ENCODE data around the gene PTPN3. TPM values are rescaled to one million over a fixed set of nuclear protein-coding genes. Genes with fewer than 3 reads are reported as not detected.

The PTPN3 gene
- total RNA-seq, 1 donor from 2014 or later = 14.3 TPM

DNA sequence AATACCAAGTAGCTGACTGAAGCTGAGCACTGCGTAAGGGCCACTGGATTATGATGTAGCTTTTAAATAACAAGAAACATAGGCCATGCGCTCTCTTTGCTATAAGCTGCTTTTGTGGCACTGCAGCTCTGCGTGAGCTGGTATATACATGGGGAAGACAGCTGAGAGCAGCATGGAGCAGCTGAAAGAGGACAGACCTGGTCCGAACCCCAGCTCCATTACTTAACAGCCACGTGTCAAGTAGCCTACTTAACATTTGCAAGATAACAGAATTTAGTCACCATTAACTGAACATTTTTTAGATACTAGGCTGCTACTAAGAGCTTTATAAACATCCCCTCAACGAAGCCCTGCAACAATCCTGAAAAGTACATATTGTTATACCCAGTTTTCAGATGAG is 69.3 kb downstream of the PTPN3 start:
- ATAC-seq = no peak
- no peak for DNase-seq (ENCODE audit: low spot score)

DNA sequence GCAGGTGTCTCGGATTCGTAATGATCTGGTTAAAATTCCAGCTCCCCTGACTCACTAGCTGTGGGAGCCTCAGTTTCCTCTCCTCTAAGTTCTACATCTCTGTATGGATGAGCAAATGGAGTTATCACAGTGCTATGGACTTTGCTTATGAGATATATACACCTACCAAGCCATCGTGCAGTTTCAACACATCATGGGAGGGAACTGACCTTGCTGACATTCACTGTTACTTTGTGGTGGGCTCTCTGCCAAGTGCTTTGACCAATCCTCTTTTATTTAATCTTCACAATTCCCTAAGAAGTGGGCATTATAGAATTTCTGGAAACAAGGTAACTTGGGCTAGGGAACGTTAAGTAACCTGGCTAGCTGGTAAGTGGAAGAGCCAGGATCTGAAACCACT is 70.2 kb downstream of the PTPN3 start:
- ATAC-seq (peak; percentile 79), DNase-seq (ENCODE audit: low spot score) (no peak)

- no peak for DNase-seq (ENCODE audit: low spot score)
- ATAC-seq = no peak
These were observed 71.3 kb downstream of the PTPN3 start for GRCh38 chr9:109426626-109427402.

GRCh38 chr9:109424618-109425017 is 73.5 kb downstream of the PTPN3 start:
- DNase-seq (ENCODE audit: low spot score) (no peak), ATAC-seq (no peak)

DNA sequence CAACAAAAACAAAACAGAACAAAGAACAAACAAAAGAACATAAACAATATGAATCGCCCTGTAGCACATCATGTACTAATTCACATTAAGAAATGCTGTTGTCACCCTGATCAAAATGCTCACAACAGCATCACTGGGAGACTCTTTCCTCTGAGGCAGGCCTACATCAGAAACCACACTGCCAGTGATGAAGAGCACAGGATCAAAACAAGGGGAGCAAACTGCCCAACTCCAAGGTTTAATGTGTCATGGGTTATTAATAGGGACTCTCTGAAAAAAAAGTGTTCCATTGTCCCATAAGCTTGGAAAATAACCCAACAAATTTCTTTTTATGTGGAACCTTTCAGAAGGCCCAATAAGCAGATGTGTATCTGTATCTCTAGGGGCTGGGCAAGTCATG is 74.2 kb downstream of the PTPN3 start:
- DNase-seq (ENCODE audit: low spot score) = no peak
- ATAC-seq = no peak

DNA sequence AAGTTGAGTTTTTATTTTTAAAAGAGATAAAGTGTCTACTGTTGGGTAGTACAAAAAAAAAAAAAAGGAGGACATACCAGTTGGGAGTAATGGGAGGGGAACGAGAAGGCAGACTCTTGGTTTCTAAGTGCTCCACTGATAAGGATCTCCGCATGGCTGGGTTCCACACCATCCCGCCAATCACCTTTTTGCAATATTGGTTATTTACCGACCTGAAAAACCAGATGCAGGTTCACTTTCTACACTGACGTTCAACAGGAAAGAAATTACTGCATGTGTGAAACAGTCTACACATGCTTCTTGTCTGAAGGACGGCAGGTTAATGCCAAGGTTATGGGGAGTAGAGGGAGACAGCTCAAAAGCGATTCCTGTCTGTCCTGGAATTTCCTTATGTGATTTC is 75.5 kb downstream of the PTPN3 start:
- ATAC-seq (no peak), DNase-seq (ENCODE audit: low spot score) (no peak)

GRCh38 chr9:109421026-109421970 is 76.8 kb downstream of the PTPN3 start:
- DNase-seq (ENCODE audit: low spot score) = no peak
- no peak for ATAC-seq

DNA sequence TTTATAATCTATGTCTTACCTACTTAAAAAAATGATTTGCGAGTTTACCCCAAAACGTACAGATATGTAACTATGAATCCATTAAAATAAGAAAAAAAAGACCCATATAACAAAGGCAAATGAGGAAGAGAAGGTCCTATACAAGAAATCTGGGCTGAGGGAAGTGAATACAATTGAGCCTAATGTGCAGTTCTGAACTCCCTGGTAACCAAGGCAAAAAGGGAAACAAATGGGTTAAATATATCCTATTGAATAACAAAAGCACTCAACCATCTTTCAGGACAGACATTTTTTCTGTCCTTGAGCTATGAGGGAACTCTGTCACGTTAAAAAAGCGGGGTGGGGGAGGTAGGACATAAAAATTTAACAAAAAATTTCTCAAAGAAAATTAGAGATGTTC is 78.6 kb downstream of the PTPN3 start:
- no peak for DNase-seq (ENCODE audit: low spot score)
- ATAC-seq = no peak

DNA sequence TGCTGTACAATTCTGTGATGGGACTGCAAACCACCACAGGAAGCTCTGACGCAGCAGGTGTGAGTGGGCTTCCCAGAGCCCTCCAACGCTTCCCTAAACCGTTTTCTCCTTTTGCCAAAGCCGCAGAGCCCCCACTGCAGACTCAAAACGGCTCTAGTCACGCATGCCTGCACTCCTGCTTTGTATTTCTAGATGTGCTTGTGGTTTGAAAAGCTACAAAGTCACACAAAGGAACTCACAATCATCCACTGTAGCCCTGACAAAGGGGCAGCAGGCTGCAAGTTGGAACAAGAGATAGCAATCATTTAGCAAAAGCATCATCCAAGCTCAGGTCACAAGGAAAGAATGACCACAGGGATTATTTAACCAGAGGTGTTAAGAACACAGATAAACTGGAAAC is 79.3 kb downstream of the PTPN3 start:
- no peak for ATAC-seq
- no peak for DNase-seq (ENCODE audit: low spot score)

GRCh38 chr9:109417585-109418544 is 80.2 kb downstream of the PTPN3 start:
- ATAC-seq (peak; percentile 28), DNase-seq (ENCODE audit: low spot score) (no peak)

DNA sequence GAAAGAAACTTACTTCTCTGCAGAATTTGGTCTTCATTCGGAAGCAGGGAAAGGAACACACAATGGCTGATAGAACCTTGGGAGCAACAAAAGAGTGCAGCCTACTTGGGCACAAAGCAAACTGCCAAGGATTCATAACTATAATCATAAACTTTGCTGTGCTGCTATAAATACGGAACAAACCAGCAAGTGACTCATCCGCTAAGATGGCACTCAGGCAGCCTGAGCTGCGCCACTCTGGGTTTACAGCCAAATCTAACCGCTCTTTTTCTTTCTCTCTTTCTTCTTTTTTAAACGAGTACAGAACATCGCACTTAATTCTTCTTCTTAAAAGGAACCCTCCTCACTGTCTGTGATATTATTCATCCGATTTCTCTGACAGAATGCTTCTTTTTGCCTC is 81.1 kb downstream of the PTPN3 start:
- DNase-seq (ENCODE audit: low spot score) = no peak
- no peak for ATAC-seq

DNA sequence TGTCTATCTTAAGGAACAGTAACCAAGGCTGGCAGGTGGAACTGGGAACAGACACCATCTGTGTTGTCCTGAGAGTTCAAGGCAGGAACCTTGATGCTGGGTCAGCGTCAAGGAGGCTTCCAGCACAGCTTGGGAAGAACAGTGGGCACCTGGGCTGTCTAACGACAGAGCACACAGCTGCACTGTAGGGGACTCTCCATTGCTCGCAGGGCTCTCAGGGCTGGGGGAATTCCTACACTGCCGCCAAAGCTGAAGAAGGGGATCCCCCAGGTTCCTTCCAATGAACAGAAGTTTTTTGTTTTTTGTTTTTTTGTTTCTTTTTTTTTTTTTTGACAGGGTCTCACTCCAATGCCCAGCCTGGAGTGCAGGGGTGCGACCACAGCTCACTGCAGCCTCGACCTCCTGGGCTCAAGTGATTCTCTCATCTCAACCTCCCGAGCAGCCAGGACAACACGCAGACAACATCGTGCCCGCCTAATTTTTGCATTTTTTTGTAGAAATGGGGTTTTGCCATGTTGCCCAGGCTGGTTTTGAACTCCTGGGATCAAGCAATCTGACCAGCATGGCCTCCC is 81.9 kb downstream of the PTPN3 start:
- ATAC-seq = no peak
- no peak for DNase-seq (ENCODE audit: low spot score)

DNA sequence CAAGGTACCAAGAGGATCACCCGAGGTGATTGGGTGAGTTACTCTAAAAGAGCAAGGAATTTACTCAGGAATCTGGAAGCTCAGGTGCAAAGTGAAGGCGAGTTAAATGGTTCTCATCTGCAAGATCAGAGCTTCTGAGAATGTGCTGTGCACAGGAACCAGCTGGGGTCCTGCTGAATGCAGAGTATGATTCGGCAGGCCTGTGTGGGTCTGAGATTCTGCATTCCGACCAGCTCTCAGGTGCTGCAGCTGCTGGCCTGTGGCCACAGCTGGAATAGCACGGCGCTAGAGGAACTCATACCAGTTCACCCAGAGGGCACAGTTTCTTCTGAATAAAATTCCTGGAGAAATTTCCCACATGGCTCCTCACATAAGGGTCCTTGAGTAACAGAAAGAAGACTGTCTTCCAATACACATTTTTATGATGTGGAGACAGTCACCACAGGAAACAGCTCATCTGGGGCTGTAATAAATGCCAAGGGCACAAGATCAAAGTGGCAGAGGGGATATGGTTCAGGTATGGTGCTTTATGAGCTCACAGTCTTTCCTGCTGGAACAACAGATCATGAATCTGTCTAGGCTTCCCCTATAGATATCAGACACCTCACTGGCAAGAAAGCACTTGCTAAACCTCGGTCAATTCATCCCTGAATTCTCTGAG is 83.9 kb downstream of the PTPN3 start:
- DNase-seq (ENCODE audit: low spot score) (no peak), ATAC-seq (no peak)

- peak; percentile 51 for ATAC-seq
- no peak for DNase-seq (ENCODE audit: low spot score)
These were observed 86.2 kb downstream of the PTPN3 start for GRCh38 chr9:109411798-109412352.

GRCh38 chr9:109411069-109411761 is 86.9 kb downstream of the PTPN3 start:
- ATAC-seq (no peak), DNase-seq (ENCODE audit: low spot score) (no peak)

- DNase-seq (ENCODE audit: low spot score) (no peak), ATAC-seq (no peak)
These were observed 88.2 kb downstream of the PTPN3 start for GRCh38 chr9:109409773-109410397.

- ATAC-seq = no peak
These were observed 89.2 kb downstream of the PTPN3 start for GRCh38 chr9:109408759-109409462.

GRCh38 chr9:109403766-109404320 is 94.3 kb downstream of the PTPN3 start:
- DNase-seq (ENCODE audit: low spot score) (no peak), ATAC-seq (no peak)

More at GRCh38 chr9:109408759-109409462, 89.2 kb downstream of the PTPN3 start:
- DNase-seq (ENCODE audit: low spot score) = no peak
